GM18861 (cell line): ENCODE data around the gene PCDH7.

Experiments
- ATAC-seq: cut with Tn5 transposase; IDR thresholded peaks from one replicate; pipeline ENCODE4 v1.9.1; 2021; ENCODE audit not compliant: unreplicated experiment

Gene PCDH7, protein sequence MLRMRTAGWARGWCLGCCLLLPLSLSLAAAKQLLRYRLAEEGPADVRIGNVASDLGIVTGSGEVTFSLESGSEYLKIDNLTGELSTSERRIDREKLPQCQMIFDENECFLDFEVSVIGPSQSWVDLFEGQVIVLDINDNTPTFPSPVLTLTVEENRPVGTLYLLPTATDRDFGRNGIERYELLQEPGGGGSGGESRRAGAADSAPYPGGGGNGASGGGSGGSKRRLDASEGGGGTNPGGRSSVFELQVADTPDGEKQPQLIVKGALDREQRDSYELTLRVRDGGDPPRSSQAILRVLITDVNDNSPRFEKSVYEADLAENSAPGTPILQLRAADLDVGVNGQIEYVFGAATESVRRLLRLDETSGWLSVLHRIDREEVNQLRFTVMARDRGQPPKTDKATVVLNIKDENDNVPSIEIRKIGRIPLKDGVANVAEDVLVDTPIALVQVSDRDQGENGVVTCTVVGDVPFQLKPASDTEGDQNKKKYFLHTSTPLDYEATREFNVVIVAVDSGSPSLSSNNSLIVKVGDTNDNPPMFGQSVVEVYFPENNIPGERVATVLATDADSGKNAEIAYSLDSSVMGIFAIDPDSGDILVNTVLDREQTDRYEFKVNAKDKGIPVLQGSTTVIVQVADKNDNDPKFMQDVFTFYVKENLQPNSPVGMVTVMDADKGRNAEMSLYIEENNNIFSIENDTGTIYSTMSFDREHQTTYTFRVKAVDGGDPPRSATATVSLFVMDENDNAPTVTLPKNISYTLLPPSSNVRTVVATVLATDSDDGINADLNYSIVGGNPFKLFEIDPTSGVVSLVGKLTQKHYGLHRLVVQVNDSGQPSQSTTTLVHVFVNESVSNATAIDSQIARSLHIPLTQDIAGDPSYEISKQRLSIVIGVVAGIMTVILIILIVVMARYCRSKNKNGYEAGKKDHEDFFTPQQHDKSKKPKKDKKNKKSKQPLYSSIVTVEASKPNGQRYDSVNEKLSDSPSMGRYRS (N-terminal part only)

DNA sequence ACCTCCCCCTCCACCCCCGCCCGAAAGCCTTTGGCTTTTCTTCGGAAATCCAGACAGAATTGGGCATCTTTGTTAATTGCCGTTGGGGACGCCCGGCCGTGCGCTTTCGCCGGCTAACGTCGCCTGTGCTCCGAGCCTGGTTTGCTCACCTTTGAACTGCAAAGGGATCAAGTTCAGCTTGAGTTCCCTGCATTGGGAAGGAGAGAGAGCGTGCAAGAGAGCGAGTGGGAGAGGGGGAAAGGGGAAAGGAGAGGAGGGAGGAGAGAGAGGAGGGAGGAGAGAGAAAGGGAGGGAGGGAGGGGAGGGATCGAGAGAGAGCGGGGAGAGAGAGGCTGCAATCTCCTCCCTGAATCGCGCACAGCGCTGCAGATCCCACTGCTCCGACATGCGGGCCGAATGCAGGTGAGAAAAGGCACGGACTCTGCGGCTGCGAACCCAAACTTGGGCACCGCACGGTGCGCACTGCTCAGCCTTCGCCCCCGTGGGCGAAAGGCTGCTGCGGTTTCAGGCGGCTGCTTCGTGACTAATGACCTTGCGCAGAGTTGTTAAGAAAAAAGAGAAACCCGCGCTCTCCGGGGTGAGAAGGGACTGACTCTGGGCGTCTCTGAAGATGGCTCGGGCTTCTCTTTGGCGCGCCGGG is at the start of gene PCDH7:
TSS of gene PCDH7 (plus strand) at position 349 of the 640 bp plus-strand sequence. CDS start 1,054 bp downstream, outside the sequence.
- ATAC-seq: no peak

- no peak for ATAC-seq
Measured at GRCh38 chr4:30671926-30672448, 48.2 kb upstream of the PCDH7 start.

DNA sequence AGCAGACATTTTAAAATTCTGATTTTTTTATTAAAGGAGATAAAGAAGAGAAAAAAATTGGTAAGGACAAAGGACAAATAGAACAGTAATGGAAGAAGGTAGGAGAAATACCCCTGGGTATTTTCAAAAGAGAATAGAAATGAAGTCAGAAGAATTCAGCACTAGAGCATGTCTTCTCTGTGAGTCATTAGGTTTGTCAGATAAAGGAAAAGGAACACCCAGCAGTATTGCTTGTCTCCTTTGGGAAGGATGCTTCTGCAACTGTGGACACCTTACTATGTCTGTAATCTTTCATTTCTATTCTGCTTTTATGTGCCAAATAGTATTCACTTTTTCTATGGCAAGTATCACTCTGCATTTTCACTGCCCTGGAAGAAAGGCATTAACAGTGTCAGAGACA is 24.0 kb upstream of the PCDH7 start:
- ATAC-seq: no peak

GRCh38 chr4:30714408-30715031 is 5.6 kb upstream of the PCDH7 start:
- no peak for ATAC-seq

DNA sequence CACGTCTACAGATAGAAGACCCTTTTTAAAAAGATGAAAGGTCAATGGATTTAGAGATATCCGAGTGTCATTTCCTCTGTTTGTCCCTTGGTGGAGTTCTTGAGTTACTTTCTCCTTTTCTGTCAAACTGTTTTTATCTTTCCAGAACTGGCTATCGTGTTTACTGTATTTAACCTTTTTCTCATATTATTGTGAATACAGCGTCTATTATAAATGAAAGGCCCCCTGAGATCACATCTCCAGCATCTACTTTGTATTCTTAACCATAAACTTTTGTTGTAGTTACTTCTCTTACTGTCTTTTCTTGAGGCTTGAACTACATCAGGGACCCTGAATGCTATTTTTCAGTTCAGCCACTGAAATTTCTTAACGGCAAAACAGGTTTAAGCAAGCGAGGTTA is 4.0 kb upstream of the PCDH7 start:
- no peak for ATAC-seq

DNA sequence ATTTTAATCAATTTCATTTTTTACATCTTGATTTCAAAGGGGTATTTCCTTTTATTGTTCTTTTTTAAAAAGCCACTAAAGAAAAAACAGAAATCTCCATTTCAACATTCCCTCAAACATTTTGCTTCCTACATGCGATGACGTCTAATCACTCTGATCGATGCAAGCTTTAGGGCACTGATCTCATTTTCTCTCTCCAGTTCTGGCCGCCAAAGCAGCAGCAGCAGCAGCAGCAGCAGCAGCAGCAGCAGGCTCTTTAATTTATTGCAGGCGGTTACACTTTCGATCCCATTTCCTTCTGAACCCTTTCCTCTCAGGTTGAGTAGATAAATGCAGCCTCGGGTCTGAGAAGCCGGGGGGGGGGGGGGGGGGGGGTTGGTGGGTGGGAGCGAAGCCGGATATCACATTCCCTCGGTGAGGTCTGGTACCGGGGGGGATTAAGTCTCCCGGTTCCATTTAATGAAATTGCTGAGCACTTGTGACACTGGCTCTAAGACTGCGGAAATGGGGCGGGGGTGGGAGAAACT is 3.4 kb upstream of the PCDH7 start:
- no peak for ATAC-seq

DNA sequence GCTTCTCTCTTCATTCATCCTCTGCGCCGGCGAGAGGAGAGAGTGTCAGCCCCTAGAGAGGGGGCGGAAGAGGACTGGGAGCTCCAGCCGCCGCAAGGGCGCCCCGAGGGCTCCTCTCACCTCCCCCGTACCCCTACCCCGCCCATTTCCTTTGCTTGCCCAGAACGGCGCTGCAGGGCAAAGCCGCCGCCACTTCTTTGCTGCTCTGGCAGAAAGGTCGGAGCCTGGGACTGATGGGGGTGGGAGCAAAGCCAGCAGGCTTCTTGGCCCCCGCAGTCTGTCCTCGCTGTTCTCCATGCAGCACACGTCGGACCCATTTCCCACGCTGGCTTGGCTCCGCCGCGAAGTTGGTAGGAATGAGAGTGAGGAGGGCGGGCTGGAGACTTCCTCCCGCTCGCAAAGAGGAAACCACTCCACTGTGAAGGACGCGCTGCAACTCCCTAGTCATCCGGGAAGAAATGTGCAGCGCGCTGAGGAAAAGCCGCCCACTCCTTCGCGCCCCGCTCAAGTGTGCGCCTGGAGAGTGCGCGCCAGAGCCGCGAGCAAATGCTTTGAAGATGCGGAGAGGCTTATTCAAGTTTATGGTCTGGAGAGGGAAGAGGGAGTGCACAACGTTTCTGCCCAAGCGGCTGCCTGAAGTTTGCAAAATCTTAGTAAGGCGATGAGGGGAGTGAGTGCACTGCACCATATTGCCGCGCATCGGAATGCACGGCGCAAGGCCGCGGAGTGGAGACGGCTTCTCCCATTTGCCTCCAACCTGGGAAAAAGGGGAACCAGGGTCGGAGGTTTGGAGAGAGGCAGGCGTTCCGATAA is 2.8 kb upstream of the PCDH7 start:
- ATAC-seq: no peak

DNA sequence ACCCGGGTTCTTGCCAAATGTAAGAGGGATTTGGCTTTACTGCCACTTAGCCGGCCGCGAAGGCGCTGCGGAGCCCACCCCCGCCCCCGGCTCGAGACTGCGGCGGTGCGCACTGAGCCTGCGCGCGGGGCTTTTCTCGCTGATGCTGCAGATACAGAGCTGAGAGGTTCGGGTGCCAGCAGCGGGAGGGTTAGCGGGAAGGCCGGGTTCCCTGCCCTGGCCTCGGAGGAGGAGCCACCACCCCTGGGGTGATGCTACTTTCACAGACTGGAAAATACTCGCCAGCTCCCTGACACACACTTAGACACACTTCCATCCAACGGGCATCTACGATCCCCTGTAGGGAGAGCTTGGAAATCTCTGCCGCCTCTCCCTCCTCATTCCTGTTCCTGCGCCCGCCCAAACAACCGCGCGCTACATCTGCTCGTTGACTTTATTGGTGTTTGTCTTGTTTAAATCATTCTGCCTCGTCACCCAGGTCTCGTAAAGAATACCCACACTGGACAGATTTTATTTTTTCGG is 2.1 kb upstream of the PCDH7 start:
- ATAC-seq: no peak

GRCh38 chr4:30718641-30719453 is 1.3 kb upstream of the PCDH7 start:
- ATAC-seq: no peak

DNA sequence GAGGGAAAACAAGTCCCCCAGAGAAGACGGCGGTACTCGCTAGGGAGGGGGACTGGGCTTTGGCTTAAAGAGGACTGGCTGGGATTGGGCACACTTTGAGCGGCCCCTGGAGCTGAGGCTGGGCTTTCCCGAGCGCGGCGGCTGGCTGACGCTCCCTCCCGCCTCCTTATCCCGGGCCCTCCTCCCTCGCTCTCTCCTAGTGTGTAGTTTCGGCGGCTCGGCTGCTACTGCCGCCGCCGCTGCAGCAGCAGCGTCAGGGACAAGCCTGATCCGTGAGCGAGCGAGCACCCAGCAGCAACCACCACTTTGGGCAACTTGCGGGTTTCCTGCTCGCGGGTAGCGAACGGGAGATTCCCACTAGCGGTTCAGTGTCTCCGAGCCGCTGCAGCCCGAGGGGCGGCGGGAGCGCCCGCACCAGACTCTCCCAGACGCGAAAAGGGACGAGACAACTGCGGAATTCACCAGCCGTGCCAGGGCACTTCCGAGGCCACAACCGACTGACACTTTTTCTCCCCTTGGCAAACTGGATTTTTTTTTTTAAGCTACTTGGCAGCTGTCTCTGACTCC is 632 bp upstream of the PCDH7 start:
- no peak for ATAC-seq

GRCh38 chr4:30720661-30721184 is 554 bp downstream of the PCDH7 start:
- ATAC-seq: no peak

DNA sequence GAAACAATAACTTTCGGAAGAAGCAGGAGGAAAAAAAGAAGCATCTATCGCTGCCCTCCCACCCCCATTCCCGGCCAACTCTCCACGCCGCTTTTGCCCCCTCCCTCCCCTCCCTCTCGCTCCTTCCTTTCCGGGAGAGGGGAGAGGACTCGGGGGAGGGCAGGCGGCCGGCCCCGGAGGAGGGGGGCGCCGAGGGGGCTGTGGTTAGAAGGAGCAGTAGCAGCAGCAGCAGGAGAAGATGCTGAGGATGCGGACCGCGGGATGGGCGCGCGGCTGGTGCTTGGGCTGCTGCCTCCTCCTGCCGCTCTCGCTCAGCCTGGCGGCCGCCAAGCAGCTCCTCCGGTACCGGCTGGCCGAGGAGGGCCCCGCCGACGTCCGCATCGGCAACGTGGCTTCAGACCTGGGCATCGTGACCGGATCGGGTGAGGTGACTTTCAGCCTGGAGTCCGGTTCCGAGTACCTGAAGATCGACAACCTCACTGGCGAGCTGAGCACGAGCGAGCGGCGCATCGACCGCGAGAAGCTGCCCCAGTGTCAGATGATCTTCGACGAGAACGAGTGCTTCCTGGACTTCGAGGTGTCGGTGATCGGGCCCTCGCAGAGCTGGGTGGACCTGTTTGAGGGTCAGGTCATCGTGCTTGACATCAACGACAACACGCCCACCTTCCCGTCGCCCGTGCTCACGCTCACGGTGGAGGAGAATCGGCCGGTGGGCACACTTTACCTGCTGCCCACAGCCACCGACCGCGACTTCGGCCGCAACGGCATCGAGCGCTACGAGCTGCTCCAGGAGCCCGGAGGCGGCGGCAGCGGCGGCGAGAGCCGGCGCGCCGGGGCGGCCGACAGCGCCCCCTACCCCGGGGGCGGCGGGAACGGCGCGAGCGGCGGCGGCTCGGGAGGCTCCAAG is 1.3 kb downstream of the PCDH7 start:
- no peak for ATAC-seq

DNA sequence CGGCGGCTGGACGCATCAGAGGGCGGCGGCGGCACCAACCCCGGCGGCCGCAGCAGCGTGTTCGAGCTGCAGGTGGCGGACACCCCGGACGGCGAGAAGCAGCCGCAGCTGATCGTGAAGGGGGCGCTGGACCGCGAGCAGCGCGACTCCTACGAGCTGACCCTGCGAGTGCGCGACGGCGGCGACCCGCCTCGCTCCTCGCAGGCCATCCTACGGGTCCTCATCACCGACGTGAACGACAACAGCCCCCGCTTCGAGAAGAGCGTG is 1.9 kb downstream of the PCDH7 start:
- ATAC-seq: no peak

GRCh38 chr4:30722359-30723200 is 2.4 kb downstream of the PCDH7 start:
- ATAC-seq: no peak

DNA sequence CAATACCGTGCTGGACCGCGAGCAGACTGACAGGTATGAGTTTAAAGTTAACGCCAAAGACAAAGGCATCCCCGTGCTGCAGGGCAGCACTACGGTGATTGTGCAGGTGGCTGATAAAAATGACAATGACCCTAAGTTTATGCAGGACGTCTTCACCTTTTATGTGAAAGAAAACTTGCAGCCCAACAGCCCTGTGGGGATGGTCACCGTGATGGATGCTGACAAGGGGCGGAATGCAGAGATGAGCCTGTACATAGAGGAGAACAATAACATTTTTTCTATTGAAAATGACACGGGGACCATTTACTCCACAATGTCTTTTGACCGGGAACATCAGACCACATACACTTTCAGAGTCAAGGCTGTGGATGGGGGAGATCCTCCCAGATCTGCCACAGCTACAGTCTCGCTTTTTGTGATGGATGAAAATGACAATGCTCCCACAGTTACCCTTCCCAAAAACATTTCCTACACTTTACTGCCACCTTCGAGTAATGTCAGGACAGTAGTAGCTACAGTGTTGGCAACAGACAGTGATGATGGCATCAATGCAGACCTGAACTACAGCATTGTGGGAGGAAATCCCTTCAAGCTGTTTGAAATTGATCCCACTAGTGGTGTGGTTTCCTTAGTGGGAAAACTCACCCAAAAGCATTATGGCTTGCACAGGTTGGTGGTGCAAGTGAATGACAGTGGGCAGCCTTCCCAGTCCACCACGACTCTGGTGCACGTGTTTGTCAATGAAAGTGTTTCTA is 3.2 kb downstream of the PCDH7 start:
- ATAC-seq: no peak

DNA sequence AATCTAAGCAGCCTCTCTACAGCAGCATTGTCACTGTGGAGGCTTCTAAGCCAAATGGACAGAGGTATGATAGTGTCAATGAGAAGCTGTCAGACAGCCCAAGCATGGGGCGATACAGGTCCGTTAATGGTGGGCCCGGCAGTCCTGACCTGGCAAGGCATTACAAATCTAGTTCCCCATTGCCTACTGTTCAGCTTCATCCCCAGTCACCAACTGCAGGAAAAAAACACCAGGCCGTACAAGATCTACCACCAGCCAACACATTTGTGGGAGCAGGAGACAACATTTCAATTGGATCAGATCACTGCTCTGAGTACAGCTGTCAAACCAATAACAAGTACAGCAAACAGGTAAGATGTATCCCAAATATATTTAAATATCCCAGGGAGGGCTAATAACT is 4.1 kb downstream of the PCDH7 start:
- ATAC-seq: no peak
